DND-41 (cell line): ENCODE results near the gene PTGER3.

ENCODE experiments used
- EZH2 ChIP-seq: IDR thresholded peaks from 3 replicates; pipeline ENCODE4 v1.6.1; 2012; ENCODE audit warnings: borderline replicate concordance, low read depth, mild to moderate bottlenecking, moderate library complexity, low read length, inconsistent platforms; ENCODE audit not compliant: severe bottlenecking
- TF ChIP-seq, protein P1 (sequence below): IDR thresholded peaks from 2 replicates; pipeline ENCODE4 v1.5.1; 2012; ENCODE audit warnings: borderline replicate concordance, low read length, moderate library complexity, mild to moderate bottlenecking; ENCODE audit not compliant: poor library complexity, severe bottlenecking; ENCODE audit errors: extremely low read depth

DNA sequence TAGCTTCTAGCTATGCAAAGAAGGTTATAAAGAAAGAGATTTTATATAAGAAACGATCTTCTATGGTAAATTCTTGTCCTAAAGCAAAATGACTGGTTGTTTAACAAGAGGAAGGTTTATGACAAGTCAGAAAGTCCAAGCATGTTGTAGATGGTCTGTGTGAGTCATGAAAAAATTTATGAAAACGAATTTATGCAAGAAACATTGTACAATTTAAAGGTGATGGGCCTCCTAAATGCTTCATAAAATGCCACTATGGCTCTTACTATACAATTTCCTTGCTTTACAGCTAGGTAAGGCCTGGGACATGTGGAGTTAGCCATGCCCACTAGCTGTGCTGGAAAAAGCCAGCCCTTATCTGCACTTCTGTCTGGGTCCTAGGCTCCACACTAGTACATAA, 125.4 kb downstream of the PTGER3 start:
- TF ChIP-seq, protein P1, sequence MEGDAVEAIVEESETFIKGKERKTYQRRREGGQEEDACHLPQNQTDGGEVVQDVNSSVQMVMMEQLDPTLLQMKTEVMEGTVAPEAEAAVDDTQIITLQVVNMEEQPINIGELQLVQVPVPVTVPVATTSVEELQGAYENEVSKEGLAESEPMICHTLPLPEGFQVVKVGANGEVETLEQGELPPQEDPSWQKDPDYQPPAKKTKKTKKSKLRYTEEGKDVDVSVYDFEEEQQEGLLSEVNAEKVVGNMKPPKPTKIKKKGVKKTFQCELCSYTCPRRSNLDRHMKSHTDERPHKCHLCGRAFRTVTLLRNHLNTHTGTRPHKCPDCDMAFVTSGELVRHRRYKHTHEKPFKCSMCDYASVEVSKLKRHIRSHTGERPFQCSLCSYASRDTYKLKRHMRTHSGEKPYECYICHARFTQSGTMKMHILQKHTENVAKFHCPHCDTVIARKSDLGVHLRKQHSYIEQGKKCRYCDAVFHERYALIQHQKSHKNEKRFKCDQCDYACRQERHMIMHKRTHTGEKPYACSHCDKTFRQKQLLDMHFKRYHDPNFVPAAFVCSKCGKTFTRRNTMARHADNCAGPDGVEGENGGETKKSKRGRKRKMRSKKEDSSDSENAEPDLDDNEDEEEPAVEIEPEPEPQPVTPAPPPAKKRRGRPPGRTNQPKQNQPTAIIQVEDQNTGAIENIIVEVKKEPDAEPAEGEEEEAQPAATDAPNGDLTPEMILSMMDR, result no peak
- TF ChIP-seq EZH2, result no peak
